Stimulated activated CD8-positive, alpha-beta memory T cell treated with anti-CD3 and anti-CD28 coated beads, Interleukin-7, amount 100 ng/mL, for 1 hour (primary cell): ENCODE measurements around the gene TMIE.
"Not testable (repeated sequence)": the region's sequence is repeated elsewhere in the genome, so short reads cannot be mapped to it uniquely, and the experiment has no call there.

Experiments
- DNase-seq, 2 donors: peaks; one replicate each; pipeline ENCODE4 v3.0.0-alpha.2; 2020; ENCODE audit warnings: low read depth in 2 of 2

The TMIE gene

DNA sequence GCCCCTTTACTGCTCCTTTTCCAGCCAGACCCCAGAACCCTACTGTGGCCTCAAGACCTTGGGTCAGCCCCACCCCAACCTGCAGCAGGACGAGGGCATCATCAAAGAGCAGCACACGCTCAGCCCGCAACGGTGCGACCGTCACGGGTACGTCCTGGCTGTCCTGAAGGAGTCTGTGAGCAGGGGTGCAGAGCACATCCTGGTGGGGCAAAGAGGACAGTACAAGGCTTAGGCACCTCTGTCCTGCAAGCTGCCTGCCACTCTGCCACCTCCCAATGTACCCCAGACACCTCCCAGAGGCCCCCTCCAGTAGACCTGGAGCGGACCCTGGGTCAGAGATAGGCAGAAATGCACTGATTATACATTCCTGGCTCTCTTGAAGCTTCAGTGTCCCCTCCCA lies 15.7 kb upstream of the TMIE start:
- no peak for DNase-seq

DNA sequence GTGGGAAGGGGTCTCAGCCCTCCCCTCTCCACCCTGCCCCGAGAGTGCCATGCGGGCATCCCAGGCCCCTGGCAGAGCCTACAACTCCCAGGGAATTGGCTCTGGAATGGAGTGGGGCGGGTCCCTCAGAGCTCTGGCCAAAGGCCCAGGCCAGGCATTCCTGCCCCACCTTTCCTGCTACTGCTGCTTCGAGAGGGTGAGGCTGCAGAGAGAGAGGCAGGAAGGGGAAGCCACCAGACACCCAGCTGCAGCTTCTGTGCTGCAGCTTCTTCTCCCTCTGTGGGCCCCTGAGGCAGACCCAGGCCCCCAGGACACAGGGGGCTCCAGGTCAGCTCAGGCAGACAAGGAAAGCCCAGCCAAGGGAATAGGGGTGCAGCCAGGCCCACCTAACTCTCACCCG lies 10.4 kb upstream of the TMIE start:
- no peak for DNase-seq

DNA sequence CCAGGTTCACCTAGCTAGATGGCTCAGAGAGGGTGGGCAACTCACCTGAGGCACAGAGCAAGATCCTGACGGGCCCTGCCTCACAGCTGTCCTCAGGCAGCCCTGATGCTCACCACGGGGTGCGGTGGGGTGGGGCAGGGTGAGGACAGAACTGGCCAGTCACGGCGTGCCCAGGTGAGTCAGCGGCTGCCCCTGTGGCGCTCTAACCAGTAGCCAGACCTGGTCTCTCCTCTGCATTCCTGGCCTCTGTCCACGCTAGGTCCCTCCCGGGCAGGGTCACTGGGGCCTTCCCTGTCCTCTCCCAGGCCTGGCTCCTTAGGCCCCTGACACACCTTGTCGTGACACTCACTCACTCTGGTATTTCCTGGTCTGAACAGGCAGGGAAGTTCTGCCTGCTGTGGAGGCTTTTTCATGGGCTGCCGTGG lies 8.6 kb upstream of the TMIE start:
- DNase-seq: no peak

DNA sequence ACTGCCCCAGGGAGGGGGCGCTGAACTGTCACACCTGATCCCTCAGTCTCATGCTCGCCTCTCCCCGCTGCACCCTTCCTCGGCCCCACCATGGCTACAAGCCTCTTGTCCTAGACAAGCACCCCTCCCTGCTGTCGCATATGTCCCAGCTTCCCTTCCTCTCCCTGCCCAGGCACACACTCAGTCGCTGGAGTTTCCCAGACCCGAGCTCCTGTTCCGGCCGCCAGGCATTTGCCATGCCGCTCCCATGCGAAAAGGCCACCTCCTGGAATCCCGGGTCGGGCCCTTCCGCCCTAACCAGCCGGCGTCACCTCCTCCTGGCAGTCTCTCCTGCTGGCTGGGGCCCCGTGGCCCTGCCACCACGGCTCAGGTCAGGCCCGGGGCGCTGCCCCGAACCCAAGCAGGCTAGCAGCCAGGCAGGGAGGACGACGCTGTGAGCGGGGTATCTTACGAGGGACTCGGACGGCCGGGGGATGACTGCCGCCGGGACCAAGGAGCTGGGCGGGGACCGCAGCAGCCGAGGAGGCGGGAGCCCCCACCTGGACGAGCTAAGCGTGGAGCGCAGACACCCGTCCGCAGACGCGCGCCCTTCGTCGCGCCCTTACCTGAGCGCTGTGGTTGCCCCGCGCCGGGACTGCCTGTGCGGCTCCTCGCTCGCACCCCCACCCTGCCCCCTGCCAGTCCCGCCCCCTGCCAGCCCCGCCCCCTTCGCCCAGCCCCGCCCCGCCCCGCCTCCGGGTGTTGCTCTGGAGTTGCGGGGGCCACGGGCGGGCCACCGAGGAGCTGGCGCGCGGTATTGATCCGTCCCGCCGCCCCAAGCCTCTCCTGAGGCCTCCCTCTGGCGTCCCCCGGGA lies 7.9 kb upstream of the TMIE start, which contains the start of gene ALS2CL:
ALS2CL (minus strand) TSS at position 642 of the 854 bp plus-strand sequence. CDS start 4,239 bp downstream, outside the sequence.
- DNase-seq: peak; percentile 32 to 41

DNA sequence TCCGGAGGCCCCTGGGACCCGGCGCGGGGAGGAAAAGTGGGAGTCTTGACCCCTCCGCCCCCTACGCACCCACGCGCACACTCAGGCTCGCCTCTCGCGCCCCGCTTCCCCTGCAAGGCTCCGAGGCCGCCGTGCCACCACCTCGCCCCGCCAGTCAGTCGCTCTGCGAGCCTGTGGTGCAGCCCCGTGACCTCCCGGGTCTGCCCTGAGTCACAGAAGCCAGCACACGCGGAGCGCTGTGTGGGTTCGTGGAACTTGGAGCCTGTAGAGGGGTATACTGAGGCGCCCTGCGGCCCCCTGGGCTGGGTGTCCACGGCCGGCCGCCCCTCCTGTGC lies 7.3 kb upstream of the TMIE start:
- no peak for DNase-seq

DNA sequence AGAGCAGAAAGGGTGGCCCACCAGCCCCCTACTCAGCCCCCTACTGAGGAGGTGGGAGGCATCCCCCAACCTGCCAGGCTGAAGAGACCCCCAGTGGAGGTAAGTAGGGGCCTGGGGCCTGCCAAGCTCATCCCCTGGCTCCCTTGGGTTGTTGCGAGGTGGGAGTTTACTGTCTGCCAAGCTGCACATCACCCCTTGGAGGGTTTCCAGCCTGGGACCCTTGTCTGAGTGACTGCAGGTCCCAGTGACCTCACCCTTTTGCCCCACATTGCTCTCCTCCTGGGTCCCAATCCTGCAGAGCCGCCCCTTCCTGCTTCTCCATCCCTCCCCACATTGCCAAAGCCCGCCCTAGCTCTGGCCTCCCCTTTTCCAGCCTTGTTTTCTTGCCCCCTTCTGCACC lies 6.7 kb upstream of the TMIE start:
- no peak for DNase-seq

DNA sequence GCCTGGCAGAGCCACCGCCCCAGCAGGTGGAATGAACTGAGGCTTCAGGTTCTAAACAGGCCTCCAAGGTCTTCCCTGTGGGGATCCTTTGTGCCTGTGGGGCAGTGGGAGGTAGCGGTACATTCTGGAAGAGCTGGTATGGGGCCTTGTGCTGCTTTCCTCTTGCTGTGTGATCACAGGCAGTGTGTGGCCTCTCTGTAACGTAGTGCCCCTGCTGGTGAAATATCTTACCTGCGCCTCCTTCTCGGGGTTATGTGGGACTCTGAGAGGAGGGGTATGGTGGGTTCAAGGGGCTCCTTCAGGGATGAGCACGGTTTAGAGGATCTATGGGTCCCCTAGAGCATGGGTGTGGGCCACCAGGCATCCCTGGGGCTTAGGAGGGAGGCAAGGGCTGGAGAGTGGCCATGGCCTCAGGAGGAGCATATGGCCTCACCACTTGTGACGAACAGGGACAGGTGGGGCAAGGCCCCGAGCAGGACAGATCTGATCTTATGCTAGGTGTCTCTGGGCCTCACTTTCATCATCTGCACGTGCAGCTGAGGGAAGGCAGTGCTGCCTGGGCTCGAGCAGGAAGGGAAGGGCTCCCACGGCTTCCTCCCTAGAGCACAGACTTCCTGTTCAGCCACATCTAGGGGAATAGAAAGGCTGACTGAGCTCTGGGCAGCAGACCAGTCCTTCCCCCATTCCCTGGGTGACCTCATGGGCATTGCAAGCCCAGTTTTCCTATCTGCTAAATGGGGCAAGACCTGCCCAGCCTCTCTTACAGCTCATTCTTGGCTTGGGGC lies 5.8 kb upstream of the TMIE start:
- no peak for DNase-seq

DNA sequence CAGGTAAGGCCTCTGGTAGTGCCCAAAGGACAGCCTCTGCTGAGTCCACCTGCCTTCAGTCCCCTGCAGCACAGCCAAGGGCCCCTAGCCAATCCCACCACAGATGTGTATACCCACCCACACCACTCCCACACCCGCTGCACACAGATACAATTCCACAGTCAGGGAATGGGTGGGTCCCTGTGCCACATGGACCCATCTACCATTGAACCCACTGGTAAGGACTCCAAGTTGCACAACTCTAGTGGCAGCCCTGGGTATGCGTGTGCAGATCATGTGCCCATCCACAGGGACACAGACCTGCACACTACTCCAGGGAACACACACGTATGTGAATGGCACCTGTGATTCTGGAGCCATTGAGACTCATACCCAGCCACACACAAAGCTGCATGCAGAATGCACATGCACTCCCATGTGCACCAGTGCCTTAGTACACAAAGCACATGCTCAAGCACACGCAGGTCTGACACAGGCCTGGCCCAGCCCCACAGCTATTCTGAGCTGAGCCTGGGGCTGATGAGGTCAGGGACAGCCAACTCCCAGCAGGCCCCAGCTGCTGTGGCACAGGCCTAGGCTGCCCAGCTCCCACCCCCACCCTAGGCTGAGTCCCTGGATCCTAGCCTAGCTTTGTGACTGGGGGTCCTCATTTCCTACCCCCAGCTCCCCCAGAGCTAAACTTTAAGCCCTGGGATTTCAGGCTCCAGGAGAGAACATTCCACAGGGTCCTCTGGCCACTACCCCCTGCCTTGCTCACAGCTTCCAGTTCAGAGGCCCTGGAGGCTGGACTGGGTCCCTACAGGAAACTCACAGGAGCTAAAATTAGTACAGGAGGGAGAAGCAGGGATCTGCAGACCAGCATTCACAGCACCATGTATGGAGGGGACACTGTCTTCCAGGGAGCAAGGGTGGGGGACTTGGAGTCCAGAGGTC lies 5.0 kb upstream of the TMIE start:
- no peak for DNase-seq

DNA sequence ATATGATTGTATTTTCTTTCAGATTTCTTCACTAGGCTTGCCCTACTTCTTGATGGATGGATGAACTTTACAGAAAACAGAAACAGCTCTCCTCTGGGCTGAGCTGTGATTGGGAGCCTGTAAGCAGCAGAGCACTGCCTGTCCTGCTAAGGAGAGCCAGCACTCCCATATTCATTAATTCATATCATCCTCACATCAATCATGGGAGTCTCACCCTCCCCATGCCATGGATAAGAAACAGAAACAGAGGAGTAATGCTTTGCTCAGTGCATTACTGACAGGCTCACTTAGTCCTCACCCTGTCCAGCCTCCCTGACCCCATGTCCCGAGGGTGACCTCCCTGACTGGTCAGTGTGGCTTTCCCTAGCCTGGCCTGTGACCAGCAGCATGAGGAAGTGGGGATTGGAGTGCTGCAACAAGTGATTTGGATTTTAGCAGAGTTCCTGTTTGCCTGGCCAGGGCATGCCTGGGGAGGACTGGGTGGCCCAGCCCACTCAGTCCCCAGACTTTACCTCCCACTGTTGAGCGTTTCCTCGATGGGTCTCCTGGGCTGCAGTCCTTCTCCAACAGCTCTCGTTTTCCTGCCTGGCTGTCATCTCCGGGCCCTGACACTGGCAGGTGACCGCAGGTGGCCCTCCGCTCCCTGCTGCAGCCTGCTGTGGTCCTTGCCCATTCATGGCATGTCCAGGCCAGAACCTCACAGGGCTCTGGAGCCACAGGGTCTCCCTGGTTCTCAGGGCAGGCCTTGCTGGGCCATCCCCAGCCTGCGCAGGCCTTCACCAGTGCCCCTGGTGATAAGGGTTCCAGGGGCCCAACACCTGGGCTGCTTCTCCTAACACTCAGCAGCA lies 1.3 kb upstream of the TMIE start:
- no peak for DNase-seq

DNA sequence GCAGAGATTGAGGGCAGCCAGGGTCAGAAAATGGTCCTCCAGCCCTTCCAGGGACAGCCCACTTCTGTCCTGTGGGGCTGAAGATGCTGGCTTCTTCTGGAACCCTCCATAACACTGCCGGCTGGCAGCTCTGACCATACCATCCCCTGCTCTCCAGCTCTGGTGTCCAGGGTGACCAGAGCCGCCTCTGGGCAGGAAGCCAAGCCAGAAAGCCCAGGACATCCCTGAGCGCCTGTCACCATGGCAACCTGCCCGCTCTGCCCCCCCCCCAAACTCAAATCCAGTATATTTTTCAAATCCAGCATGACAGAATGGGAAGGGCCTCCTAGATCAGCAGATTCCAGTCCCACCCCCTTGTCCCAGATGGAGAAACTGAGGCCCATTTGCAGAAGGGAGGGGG lies 420 bp upstream of the TMIE start:
- no peak for DNase-seq

DNA sequence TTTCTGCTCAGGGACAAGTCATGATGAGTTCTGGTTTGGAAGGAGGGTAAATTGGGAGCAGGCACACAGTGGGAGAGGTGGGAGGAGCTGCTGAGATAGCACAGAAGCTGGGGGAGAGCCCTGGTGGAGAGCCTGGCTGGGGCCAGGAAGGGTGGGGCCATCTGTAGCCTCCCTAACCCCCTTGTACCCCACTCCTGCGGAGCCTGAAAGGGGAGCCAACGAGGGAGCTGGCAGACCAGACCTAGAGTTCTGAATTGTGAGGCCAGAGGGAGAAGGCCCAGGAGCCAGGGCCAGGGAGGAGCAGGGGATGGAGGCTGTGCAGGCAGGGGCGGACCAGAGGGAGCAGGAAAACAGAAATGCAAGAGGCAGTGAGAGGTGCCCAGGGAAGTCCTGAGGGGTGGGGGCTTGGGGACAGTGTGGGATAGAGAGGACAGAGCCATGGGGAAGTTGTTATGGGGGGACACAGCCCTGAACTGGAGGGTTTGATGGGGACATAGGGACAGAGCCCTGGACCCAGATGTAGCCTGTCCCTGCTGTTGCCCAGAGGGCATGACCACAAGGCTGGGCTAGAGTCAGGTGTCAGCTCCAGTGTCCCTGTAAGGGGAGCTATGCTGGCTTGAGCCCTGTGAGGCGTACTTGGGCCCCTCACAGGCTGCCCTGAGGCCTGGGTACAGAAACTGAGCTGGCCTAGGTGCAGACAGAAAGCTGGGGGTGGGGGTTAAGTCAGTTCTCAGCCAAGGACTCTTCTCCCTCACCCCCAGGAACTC lies 1.2 kb downstream of the TMIE start:
- DNase-seq: no peak

DNA sequence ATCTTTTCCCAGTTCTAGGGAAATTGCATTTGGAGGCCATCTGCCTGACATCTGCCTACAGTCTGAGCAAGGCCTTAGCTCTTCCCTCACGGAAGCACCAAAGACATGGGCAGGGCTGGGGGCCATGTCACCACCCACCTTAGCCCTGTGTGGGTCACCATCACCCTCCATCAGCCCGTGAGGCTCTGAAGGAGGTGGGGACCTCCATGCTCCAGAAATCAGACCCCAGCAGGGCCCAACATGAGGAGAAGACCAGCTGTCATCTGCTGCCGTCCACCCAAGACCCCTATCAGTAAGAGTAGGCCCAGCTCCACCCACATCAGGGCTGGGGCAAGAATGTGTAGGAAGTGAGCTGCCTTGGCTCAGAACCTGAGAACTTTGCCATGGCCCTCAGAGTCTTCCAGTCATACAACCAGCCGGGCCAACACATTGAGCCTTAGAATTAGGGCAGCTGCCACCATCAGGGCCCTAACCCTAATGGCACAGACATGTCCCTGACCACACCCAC lies 1.9 kb downstream of the TMIE start:
- no peak for DNase-seq

DNA sequence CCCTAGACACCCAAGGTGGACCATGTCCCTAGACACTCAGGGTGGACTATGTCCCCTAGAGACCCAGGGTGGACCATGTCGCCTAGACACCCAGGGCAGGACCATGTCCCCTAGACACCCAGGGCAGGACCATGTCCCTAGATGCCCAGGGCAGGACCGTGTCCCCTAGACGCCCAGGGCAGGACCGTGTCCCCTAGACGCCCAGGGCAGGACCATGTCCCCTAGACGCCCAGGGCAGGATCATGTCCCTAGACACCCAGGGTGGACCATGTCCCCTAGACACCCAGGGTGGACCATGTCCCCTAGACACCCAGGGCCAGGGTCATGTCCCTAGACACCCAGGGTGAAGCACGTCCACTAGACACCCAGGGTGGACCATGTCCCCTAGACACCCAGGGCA lies 3.2 kb downstream of the TMIE start:
- not testable (repeated sequence) for DNase-seq

DNA sequence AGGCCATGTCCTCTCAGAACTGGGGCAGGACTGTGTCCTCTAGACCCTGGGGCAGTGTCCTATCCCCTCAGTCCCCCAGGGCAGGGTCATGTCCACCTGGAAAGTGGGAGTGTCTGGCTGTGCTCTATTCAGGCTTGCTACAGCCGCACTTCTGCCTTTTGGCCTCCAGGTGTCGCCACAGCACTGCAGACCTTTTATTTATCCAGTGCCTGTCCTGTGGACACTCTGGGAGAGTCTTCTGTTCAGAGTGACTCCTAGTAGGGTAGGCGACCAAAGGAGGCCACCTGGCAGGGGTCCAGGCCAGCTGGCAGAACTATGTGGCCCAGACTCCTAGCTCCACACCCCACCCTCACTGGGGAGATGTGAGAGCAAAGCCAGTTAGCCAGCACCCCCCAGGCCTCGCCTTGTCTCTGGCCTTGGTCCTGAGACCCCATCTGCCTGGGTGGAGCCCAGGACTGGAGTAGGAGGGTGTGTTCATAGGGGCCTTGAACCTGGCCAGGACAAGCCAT lies 3.9 kb downstream of the TMIE start:
- peak; percentile 28 to 32 for DNase-seq

DNA sequence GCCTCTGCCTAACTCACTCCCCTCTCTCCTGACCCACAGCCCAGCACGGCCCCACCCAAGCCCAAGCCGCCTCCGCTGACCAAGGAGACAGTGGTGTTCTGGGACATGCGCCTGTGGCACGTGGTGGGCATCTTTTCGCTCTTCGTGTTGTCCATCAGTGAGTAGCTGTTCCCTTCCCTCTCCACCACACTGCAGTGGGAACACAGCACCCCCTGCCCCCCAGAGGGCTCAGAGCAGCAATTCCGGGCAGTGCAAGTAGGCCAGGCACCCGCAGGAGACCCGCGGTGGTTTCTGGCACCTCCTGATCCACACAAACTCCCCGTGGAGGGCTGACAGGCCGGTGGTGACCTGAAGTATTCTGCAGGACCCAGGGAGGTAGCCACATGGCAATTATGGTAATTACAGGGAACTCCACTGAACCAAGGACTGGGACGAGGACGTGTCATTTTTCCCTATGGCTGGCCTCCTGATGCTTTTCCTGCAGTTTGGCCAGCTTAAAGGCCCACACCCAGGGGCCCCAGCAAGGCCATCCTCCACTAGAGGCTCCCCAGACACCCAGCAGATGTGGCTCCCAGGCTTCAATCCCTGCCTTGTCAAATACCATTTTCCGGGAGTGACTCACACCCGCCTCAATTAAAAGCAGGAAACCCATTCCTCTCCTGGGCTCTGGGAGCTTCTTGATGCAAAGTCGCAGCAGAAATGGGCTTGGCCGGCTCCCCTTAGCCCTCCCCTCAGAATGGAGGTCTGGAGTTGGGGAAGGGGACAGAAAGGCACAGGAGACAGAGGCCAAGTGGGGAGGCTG lies 4.8 kb downstream of the TMIE start:
- DNase-seq: no peak

DNA sequence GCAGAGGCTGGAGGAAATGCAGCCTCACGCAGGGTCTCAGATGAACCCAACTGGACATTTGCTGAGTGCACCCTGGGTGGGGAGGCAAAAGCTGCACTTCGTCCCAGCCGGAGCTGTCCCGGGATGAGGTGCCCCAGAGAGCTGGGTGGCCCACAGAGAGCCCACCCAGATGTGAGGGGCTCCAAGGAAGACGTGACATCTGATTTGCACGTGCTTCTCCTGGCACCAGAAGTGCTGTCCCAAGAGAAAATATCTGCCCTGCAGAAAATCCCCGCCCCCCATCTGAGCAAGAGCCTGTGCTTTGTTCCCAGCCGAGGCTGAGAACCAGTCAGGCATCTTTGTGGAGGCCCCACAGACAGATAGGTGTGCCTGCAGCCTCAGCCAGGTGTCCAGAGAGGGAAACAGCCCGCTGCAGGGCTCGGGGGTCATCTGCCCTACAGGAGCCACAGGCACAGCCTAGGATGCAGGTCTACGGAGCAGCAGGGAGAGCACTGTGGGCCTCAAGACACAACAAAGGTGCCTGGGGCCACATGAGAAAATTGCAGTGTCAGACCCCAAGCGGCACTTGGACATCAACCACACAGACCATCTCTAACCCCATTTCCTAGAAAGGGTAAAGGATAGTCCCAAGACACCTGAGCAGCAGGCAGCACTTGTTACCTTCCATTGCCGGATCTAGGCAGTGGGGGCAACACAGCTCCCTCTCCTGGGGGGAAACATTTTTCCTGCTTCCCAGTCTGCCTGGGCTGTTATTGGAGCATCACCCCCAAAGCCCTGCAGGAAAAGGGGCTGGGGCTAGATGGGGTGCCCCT lies 5.8 kb downstream of the TMIE start:
- DNase-seq: no peak

DNA sequence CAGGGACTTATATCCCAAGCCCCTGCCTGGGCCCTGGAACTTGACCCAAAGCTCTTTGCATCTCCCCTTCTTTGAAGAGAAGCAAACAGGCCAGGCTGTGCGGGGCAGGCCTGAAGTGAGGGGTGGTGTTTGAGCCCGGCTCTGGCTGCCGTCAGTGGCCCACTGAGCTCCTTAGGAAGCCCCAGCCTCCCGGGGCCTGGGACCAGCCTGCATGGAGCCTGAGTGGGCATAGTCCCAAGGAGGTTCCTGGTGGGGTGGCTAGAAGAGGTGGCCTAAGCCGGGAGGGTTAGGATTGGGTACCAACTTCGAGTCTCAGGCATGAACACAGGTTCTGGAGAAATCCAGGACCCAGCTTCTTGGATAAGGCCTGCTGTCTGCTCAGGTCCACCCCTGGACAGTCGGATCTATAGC lies 6.4 kb downstream of the TMIE start:
- no peak for DNase-seq
